GM21529 (cell line): ENCODE results near the gene CEP20.

ENCODE experiments used
- ATAC-seq: cut with Tn5 transposase; IDR thresholded peaks from one replicate; pipeline ENCODE4 v1.9.1; 2021; ENCODE audit not compliant: unreplicated experiment

The CEP20 gene

GRCh38 chr16:15834502-15834901, 53.9 kb downstream of the CEP20 start:
- no peak for ATAC-seq

GRCh38 chr16:15833541-15833940, 54.9 kb downstream of the CEP20 start:
- no peak for ATAC-seq

GRCh38 chr16:15832241-15832640, 56.2 kb downstream of the CEP20 start:
- ATAC-seq: no peak

- no peak for ATAC-seq
Measured at GRCh38 chr16:15830832-15831451, 57.5 kb downstream of the CEP20 start.

- no peak for ATAC-seq
Measured at GRCh38 chr16:15829460-15829859, 58.9 kb downstream of the CEP20 start.

- ATAC-seq: no peak
Measured at GRCh38 chr16:15827709-15828343, 60.6 kb downstream of the CEP20 start.

GRCh38 chr16:15827299-15827698, 61.1 kb downstream of the CEP20 start:
- no peak for ATAC-seq

GRCh38 chr16:15825750-15826305, 62.6 kb downstream of the CEP20 start:
- no peak for ATAC-seq

- ATAC-seq: no peak
Measured at GRCh38 chr16:15822957-15823356, 65.4 kb downstream of the CEP20 start.

GRCh38 chr16:15820837-15821236, 67.6 kb downstream of the CEP20 start:
- ATAC-seq: no peak

- no peak for ATAC-seq
Measured at GRCh38 chr16:15819046-15819445, 69.4 kb downstream of the CEP20 start.

- no peak for ATAC-seq
Measured at GRCh38 chr16:15817446-15817845, 71.0 kb downstream of the CEP20 start.

- ATAC-seq: no peak
Measured at GRCh38 chr16:15816228-15816627, 72.2 kb downstream of the CEP20 start.
